Upper lobe of right lung (tissue), 1 donor: ENCODE results near the gene WHAMM. TPM values are rescaled to one million over a fixed set of nuclear protein-coding genes. Genes with fewer than 3 reads are reported as not detected.

Experiments used
- ATAC-seq: fragments of 200-7000 bp; cut with Tn5 transposase; one replicate; pipeline ENCODE4 v1.9.1; 2020; ENCODE audit warnings: mild to moderate bottlenecking, moderate library complexity
- DNase-seq: peaks from one replicate; pipeline ENCODE4 v3.0.0-alpha.2; 2020
- H3K27ac ChIP-seq: fragments of 200-600 bp; one replicate; pipeline ENCODE4 v1.8.0; 2022
- H3K27me3 ChIP-seq: fragments of 200-600 bp; one replicate; pipeline ENCODE4 v1.8.0; 2022; ENCODE audit warnings: mild to moderate bottlenecking
- H3K36me3 ChIP-seq: fragments of 200-600 bp; one replicate; pipeline ENCODE4 v1.8.0; 2022
- H3K4me1 ChIP-seq: fragments of 200-600 bp; one replicate; pipeline ENCODE4 v1.8.0; 2022
- H3K4me3 ChIP-seq: fragments of 200-600 bp; one replicate; pipeline ENCODE4 v1.8.0; 2022; ENCODE audit warnings: mild to moderate bottlenecking
- H3K9me3 ChIP-seq: fragments of 200-600 bp; one replicate; pipeline ENCODE4 v1.8.0; 2022
- intact Hi-C: fragments of 100-400 bp; cut with DNase I; formaldehyde crosslinking; loops from one replicate; pipeline ENCODE4 v1.11.0; 2022
- total RNA-seq: library from RNA; stranded (reverse); fragmentation: NEBNext Ultra II Directional; extraction: Animal tissue kit (Norgen Biotek cat#: 25700); gene quantifications from one replicate; pipeline ENCODE4 v1.2.1, GENCODE V29; 2021
- TF ChIP-seq, protein P1 (sequence below): fragments of 200-600 bp; IDR thresholded peaks from one replicate; pipeline ENCODE4 v1.8.0; 2022; ENCODE audit warnings: antibody characterized with exemption
- donor health status: DM: no; HTN: yes; CAD: no; lungs with severe emphysema.

Gene WHAMM
- total RNA-seq, 1 donor from 2014 or later: 13.1 TPM

GRCh38 chr15:82850731-82851130 is 41.3 kb downstream of the WHAMM start:
- H3K4me1 ChIP-seq: peaks cover 8% of the 10 kb centered on the region
- TF ChIP-seq, protein P1, sequence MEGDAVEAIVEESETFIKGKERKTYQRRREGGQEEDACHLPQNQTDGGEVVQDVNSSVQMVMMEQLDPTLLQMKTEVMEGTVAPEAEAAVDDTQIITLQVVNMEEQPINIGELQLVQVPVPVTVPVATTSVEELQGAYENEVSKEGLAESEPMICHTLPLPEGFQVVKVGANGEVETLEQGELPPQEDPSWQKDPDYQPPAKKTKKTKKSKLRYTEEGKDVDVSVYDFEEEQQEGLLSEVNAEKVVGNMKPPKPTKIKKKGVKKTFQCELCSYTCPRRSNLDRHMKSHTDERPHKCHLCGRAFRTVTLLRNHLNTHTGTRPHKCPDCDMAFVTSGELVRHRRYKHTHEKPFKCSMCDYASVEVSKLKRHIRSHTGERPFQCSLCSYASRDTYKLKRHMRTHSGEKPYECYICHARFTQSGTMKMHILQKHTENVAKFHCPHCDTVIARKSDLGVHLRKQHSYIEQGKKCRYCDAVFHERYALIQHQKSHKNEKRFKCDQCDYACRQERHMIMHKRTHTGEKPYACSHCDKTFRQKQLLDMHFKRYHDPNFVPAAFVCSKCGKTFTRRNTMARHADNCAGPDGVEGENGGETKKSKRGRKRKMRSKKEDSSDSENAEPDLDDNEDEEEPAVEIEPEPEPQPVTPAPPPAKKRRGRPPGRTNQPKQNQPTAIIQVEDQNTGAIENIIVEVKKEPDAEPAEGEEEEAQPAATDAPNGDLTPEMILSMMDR: no peak

GRCh38 chr15:82851306-82851850 is 42.0 kb downstream of the WHAMM start:
- Histone ChIP-seq H3K9me3 (no peaks in the 10 kb centered on the region), H3K4me1 (peaks cover 10% of the 10 kb centered on the region), H3K4me3 (no peak overlapping the region), H3K27ac (no peak overlapping the region), H3K27me3 (no peaks in the 10 kb centered on the region), H3K36me3 (no peaks in the 10 kb centered on the region)
- intact Hi-C loops: no loop called here
- TF ChIP-seq, protein P1: no peak
- ATAC-seq (no peak), DNase-seq (no peak)

More at GRCh38 chr15:82850731-82851130, 41.3 kb downstream of the WHAMM start:
- Histone ChIP-seq H3K27ac (no peak overlapping the region), H3K36me3 (no peaks in the 10 kb centered on the region), H3K9me3 (no peaks in the 10 kb centered on the region), H3K4me3 (no peak overlapping the region), H3K27me3 (no peaks in the 10 kb centered on the region)
- DNase-seq: no peak
- ATAC-seq: no peak
- intact Hi-C loops: no loop called here

DNA sequence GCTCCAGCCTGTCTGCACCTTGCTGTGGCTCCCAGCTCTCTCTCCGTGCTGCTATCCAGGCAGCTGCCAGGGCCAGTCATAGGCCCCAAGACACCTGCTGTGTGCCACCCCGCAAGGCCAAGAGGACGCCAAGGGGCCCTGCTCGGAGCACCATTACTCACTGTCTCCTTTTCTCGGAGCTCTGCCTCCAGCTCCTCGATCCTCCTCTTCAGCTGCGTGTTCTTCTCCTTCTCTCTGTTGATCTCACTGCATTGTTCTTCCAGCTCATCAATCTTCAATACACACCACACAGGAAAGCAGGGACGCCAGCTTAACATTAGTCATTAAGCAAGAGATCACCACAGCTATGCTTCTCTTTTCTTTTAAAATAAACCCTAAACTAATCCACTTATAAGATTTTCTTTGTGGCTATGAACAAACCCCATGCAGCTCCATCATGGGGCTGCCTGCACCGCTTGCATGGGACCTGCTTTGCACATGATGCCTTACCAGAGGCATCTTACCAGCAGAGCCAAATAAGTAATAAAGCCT is 42.6 kb downstream of the WHAMM start:
- H3K36me3 ChIP-seq: no peaks in the 10 kb centered on the region
- no peak overlapping the region for H3K4me3 ChIP-seq
- DNase-seq (no peak), ATAC-seq (no peak)
- intact Hi-C loops: no loop called here
- TF ChIP-seq, protein P1: no peak
- H3K4me1 ChIP-seq: peaks cover 10% of the 10 kb centered on the region
- H3K27ac ChIP-seq: no peak overlapping the region
- no peaks in the 10 kb centered on the region for H3K27me3 ChIP-seq
- no peaks in the 10 kb centered on the region for H3K9me3 ChIP-seq

- H3K9me3 ChIP-seq: no peaks in the 10 kb centered on the region
- no peak for ATAC-seq
- H3K4me3 ChIP-seq: no peak overlapping the region
- H3K27ac ChIP-seq: no peak overlapping the region
- DNase-seq: no peak
- intact Hi-C loops: no loop called here
- no peaks in the 10 kb centered on the region for H3K27me3 ChIP-seq
- TF ChIP-seq, protein P1: no peak
- peaks cover 10% of the 10 kb centered on the region for H3K4me1 ChIP-seq
- no peaks in the 10 kb centered on the region for H3K36me3 ChIP-seq
Measured at GRCh38 chr15:82852941-82853561, 43.6 kb downstream of the WHAMM start.

DNA sequence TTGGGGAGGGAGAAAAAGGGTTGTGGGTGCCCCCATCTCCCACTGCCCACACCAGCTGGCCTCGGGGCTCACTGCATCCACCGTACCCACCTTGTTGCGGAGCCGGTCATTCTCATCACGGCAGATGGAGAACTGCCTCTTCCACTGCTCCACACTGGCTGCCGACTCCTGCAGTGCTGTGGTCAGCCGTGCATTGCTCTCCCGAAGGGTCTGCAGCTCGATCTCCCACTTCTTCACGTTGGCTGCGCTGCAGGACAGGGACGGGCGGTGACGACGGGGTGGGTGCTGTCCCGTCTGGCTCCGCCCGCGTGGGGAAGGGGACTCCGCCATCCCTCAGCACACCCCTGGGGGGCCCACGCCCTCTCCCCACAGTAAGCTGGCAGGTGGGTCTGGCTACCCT is 45.1 kb downstream of the WHAMM start:
- no peaks in the 10 kb centered on the region for H3K36me3 ChIP-seq
- ATAC-seq (no peak), DNase-seq (no peak)
- intact Hi-C loops: no loop called here
- H3K27me3 ChIP-seq: no peaks in the 10 kb centered on the region
- no peak overlapping the region for H3K4me3 ChIP-seq
- no peak overlapping the region for H3K27ac ChIP-seq
- no peaks in the 10 kb centered on the region for H3K9me3 ChIP-seq
- H3K4me1 ChIP-seq: peaks cover 10% of the 10 kb centered on the region
- TF ChIP-seq, protein P1: no peak
